ENCODE measurements around the gene ZSCAN30.

GRCh38 chr18:35276267-35276666, 13.8 kb downstream of the ZSCAN30 start:
- TF ChIP-seq EZH2 (IDR thresholded peaks at IDR 0.05; ENCODE audit: borderline replicate concordance, insufficient read depth, low read length, poor library complexity, severe bottlenecking) (no peak), POLR2AphosphoS5 (IDR thresholded peaks at IDR 0.05) (no peak)

All from neural cell (in vitro differentiated cells).